GM21367 (cell line): ENCODE measurements around the gene POLL.

Experiments used
- ATAC-seq: cut with Tn5 transposase; IDR thresholded peaks from one replicate; pipeline ENCODE4 v1.9.1; 2021; ENCODE audit not compliant: unreplicated experiment

Gene POLL

DNA sequence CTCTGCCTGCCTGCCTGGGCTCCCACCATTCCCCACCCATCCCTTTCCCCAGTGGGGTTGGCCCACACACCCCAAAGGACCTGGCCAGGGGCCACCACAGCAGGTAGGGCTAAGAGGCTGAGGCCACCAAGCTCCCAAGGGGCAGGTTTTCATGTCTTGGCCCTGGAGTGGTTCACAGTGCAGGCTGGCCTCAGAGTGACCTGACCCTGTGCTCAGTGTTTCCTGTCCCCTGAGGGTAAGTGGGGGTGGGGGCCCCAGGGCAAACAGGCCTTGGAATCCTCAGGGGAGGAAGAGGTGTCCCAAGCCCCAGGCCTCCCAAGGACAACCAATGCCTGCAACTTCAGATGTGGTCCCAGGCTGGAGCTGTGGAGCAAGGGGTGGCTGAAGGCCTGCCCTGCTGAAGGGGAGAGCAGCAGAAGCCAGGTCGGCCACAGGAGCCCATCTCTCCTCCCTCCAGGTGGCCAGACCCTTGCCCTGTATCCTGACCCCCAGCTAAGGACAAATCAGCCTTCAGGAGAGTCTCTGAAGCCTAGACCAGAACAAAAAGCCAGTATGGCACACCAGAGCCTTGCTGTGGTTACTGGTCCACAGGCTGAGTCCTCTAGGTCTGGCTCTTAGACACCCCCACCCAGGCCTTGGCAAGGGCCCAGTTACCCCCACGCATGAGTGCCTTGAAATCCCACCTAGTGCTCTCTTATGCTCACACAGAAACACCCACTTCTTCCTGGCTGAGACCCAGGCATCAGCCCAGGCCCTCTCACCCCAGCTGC lies 27.6 kb downstream of the POLL start:
- ATAC-seq = no peak

GRCh38 chr10:101559596-101560297 lies 28.3 kb downstream of the POLL start:
- ATAC-seq = no peak

GRCh38 chr10:101558671-101559595 lies 29.1 kb downstream of the POLL start:
- ATAC-seq = no peak

DNA sequence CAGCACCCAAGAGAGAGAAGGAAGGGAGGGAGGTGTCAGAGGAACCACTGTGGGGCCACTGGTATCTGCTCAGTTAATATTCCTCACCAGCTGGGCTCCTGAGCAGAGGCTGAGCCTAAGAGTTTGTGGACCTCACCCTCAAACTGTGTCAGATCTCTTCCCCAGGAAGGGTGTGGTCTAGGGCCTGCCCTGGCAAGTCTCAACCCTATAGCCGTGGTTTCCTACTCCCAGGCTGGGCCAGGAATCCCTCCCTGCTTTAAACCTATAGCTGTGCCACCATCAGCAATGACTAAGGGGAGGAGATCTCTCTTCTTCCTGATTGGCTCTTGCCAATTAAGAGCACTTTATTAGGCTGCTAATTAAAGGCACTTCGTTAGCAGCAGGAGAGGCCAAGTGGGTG lies 29.9 kb downstream of the POLL start:
- no peak for ATAC-seq

GRCh38 chr10:101557541-101557940 lies 30.5 kb downstream of the POLL start:
- no peak for ATAC-seq

- ATAC-seq = no peak
Observed at GRCh38 chr10:101552442-101552841, 35.6 kb downstream of the POLL start.

DNA sequence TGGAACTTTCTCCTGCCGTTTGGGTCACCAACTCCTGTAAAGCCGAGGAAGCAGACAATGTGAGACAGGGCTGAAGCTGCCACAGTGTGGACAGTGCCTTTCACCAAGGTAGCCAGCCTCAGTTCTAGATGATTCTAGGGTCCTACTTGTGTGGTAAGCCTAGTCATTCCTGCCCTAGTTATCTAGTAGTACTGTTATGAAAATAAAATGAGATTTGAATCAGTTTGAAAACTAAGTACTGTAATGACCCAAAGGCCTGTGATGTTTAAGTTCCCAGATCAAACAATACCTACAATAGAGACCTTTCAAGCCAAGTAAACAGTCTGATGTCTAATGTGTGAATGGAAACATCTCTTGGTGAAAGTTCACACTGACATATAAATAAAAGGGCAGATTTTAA lies 37.1 kb downstream of the POLL start:
- ATAC-seq = no peak

DNA sequence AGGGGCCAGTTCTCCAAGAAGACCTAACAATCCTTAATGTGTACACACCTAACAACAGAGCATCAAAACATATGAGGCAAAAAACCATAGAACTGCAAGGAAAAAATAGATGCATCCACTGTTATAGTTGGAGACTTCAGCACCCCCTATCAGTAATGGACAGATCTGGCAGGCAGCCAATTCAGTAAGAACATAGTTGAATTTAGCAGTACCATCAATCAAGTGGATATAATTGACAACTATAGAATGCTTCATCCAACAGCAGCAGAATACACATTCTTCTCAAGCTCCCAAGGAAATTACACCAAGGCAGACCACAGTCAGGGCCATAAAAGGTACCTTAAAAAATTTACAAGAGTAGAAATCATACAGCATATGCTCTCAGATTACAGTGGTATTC lies 42.2 kb downstream of the POLL start:
- no peak for ATAC-seq

GRCh38 chr10:101538446-101538845 lies 49.6 kb downstream of the POLL start:
- ATAC-seq = no peak

GRCh38 chr10:101536800-101537199 lies 51.3 kb downstream of the POLL start:
- no peak for ATAC-seq

DNA sequence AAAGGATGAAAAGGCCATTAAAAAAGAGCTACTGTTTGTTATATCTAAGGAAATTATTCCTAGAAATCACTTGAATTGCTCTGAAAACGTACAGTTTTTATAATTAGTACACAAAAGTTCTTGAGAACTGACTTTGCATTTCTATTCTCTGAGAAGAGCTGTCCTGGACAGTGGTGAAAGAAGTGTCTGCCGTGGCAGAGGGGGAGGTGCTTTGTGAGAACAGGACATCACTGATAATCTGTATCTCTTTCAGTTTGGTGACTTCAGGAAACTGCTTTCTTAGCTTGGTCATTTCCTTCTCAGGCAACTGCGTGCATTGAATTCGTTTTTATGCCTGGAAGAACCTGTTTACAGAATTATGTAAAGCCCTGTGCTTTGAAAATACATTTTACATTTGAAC lies 52.1 kb downstream of the POLL start:
- ATAC-seq = no peak

GRCh38 chr10:101529725-101530553 lies 58.1 kb downstream of the POLL start:
- no peak for ATAC-seq

DNA sequence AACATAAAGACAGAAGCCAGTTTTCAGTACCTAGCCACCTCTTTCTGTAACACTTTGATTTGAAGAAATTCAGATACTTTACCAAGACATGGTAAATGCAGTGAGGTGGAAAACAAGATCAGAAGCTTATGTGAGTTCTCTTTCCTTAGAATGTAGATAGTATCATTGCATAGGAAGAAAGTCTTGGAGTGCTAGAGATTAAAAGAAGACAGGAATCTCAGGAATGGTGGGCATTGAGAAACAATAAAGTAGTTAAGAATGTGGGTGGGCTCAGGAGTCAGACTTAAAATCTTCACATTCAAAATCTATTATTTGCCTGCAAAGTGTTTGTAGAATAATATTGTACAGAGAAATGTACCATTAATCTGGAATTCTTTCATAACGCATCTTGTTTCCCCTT lies 58.9 kb downstream of the POLL start:
- ATAC-seq = no peak
